Suppressor macrophage treated with lipopolysaccharide for 4 hours (primary cell): Measurements from ENCODE around the gene NIPBL.
A peak's percentile ranks its signal among the peaks of the same experiment; 100 is the strongest.
"Not testable (repeated sequence)": the region's sequence is repeated elsewhere in the genome, so short reads cannot be mapped to it uniquely, and the experiment has no call there.

Source experiments
- DNase-seq: peaks from one replicate; pipeline ENCODE4 v3.0.0-alpha.2; 2020

NIPBL gene

DNA sequence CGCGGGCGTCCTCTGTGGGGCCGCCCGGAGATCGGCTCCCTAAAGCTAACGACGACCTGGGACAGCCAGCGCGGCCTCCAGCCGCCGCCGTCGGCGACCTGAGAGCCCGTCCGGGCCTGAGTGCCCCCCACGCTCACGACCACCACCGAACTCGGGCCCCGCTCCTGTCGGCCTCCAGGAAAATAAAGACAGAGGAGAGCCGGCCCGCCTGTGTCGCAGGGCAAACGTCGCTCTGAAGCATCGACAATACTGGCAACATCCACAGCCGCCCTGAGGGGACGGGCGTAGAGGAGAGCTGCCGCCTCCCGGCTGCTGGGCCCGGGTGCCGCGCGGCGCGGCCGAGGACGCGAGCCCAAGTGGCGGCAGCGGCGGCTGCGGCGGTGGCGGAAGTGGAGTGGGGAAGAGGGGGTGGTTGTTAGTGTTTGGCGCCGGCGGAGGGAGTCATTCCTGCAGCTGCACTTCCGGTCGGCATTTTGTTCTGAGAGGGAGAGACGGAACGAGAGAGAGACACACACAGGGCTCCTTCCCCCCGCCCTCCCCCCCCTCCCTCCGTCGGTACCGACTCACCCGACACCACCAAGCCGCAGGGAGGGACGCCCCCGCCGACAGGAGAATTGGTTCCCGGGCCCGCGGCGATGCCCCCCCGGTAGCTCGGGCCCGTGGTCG lies at the start of gene NIPBL:
NIPBL (plus strand) TSS at position 471 of the 666 bp plus-strand sequence. CDS start 76,928 bp downstream, outside the sequence.
- DNase-seq, result peak; percentile 96

GRCh38 chr5:36832274-36832673 lies 44.3 kb upstream of the NIPBL start:
- DNase-seq, result no peak

- peak; percentile 27 for DNase-seq
Observed at GRCh38 chr5:36836831-36837230, 39.7 kb upstream of the NIPBL start.

- peak; percentile 86 for DNase-seq
Observed at GRCh38 chr5:36839489-36840476, 36.8 kb upstream of the NIPBL start.

DNA sequence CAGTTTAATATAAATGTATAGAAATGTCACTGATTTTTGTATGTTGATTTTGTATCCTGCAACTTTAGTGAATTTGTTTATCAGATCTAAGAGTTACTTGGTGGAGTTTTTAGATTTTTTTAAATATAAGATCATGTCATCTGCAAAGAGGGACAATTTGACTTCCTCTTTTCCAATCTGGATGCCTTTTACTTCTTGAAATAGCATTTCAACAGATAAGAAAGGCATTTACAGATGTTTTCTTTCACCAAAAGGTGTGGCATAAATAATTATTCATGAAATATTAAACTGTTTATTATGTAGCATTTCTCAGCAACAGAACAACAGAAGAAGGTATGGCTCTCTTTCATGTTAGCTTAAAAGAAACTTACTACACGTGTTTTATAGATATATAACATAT lies 34.9 kb upstream of the NIPBL start:
- DNase-seq, result peak; percentile 6

GRCh38 chr5:36842087-36842486 lies 34.5 kb upstream of the NIPBL start:
- peak; percentile 23 for DNase-seq

DNA sequence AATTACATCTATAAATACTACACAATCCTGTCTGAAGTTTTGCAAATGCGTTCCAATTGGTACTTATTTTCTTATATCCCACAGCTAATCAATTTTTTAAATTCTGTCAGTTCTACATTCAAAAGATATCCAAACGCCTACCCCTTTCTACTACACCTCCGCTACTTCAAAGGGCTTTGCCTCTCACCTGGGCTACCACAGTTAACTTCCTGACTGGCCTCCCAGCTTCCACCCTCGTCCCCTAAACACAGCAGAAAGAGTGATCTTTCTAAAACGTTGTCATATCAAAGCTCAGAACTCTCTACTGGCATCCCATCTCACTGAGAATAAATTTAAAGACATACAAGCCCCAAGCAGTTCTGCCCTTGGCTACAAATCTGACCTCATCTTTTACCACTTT lies 32.3 kb upstream of the NIPBL start:
- DNase-seq, result no peak

- not testable (repeated sequence) for DNase-seq
Observed at GRCh38 chr5:36848545-36848944, 28.0 kb upstream of the NIPBL start.

GRCh38 chr5:36852903-36853302 lies 23.7 kb upstream of the NIPBL start:
- not testable (repeated sequence) for DNase-seq

- DNase-seq, result no peak
Observed at GRCh38 chr5:36854402-36855140, 22.0 kb upstream of the NIPBL start.

GRCh38 chr5:36855141-36855495 lies 21.5 kb upstream of the NIPBL start:
- no peak for DNase-seq

- no peak for DNase-seq
Observed at GRCh38 chr5:36861871-36862270, 14.7 kb upstream of the NIPBL start.

DNA sequence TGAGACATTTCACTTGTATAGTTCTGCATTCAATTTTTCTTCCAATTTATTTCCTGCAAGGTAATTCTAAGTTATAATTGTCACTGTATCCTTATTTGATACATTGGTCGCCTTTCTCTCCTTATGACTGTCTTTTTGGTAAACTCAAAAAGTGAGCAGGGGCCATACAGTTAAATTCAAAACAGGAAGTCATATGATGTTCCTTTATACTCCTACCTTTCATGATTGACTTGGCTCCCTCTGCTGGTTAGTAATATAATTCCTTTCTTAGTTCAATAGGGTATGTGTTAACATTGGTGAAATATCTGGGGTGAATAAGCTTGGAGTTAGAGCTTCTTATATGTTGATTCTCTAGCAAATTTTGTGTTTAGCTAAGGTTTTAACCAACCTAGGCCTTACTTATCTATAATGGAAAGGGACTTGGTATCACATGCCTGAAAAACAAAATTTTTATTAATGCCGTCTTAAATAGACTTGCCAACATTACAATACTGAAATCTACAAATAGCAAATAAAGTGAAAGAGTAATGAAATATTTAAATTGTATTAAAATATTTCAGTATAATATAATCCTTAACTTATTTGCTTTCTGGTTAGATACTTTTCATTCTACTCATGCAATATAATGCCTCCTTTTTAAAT lies 6.0 kb upstream of the NIPBL start:
- DNase-seq, result peak; percentile 90

GRCh38 chr5:36874465-36874864 lies 2.1 kb upstream of the NIPBL start:
- DNase-seq, result no peak

- peak; percentile 66 for DNase-seq
Observed at GRCh38 chr5:36875051-36875789, 1.3 kb upstream of the NIPBL start.

- DNase-seq, result peak; percentile 87
Observed at GRCh38 chr5:36875790-36876298, 725 bp upstream of the NIPBL start.

DNA sequence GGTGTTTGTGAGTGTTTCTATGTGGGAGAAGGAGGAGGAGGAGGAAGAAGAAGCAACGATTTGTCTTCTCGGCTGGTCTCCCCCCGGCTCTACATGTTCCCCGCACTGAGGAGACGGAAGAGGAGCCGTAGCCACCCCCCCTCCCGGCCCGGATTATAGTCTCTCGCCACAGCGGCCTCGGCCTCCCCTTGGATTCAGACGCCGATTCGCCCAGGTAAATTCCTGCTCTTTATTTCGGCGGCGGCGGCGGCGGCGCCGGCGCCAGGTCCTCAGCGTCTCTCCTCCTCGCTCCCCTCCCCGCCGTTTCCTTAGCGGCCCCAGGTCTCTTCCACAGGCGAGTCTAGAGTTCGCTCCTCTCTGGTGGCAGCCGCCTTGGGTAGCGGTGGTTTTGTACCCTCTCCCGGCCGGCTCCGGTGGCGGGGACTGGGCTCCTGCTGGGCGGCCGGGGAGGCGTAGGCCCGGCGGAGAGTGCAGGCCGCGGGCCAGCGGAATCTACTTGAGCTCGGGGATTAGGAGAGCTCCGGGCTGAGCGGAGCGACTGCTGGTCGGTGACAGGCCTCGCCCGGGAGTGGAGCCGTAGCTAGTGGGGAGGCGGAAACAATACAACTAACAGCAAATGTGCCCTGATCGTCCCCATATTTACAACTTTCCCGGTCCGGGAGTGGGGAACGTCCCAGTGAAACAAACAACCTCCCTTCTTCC lies 547 bp downstream of the NIPBL start:
- DNase-seq, result peak; percentile 67

- DNase-seq, result no peak
Observed at GRCh38 chr5:36877667-36878391, 1.3 kb downstream of the NIPBL start.

DNA sequence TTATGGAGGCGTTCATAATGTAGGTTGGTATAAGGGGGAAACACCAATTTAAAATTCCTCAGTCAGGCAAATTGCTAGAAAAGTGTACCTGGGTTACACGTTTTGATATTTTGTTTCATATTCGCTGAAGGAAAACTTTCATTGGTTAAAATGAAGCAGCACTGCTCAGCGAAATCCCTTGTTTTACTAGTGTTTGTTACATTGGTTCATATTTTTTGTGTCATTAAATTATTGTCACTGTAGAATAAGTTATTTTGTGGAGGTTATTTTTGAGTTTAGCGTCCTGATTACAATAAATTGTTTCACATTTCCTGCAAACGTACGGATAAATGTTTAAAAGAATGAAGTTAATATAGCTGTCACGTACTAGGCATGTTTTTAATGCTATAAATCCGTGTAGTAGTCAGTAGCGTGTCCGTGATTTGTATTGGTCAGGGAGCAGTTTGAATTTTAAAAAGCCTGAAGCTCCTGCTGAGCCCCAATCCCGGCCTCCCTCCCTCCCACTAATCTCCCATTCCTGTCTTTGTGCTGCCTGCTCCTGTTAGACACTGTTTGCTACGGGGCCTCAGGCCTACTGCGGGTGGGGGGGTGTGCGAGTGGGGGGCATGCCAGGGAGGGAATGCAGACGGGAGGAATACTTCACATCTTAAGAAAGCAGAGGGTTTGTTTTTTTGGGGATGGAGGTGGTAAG lies 2.0 kb downstream of the NIPBL start:
- no peak for DNase-seq
